ENCODE data around the gene PRRG3.

- no peak for TF ChIP-seq POLR2AphosphoS5 (IDR thresholded peaks at IDR 0.05; ENCODE audit: borderline replicate concordance, low read depth, low read length)
- no peak for TF ChIP-seq FOXP2 (optimal IDR thresholded peaks at IDR 0.05; ENCODE audit: control extremely low read depth, extremely low read length, insufficient read depth)
- no peak for TF ChIP-seq EZH2 (IDR thresholded peaks at IDR 0.05)
These were observed 13.6 kb downstream of the PRRG3 start for GRCh38 chrX:151708821-151709220.

All from SK-N-MC (cell line).